AG04449 (cell line): ENCODE measurements around the gene NIF3L1.

Source experiments
- CTCF ChIA-PET: fragments of 350-600 bp; formaldehyde crosslinking; extraction: SDS; loops from one replicate; lab custom pipeline; 2021; ENCODE audit warnings: antibody characterized with exemption; lab: Yijun Ruan, JAX
- POLR2A ChIA-PET: fragments of 400-600, 350-600 bp; formaldehyde crosslinking; extraction: SDS; loops from one replicate; lab custom pipeline; 2020; ENCODE audit warnings: antibody characterized with exemption, inconsistent platforms; lab: Yijun Ruan, JAX
- DNase-seq: peaks from one replicate; pipeline ENCODE4 v3.0.0-alpha.2; 2010; ENCODE audit warnings: low read depth, low spot score
- H3K4me3 ChIP-seq: 2 replicates; pipeline ENCODE4 v1.5.1; 2011; ENCODE audit warnings: low read depth, mild to moderate bottlenecking, control low read depth, low read length
- TF ChIP-seq, protein P1 (sequence below): IDR thresholded peaks from one replicate; pipeline ENCODE4 v1.5.1; 2011; ENCODE audit warnings: mild to moderate bottlenecking, moderate library complexity, low read length, control low read depth, inconsistent platforms; ENCODE audit not compliant: insufficient read depth; ENCODE audit errors: missing control alignments

NIF3L1 gene

DNA sequence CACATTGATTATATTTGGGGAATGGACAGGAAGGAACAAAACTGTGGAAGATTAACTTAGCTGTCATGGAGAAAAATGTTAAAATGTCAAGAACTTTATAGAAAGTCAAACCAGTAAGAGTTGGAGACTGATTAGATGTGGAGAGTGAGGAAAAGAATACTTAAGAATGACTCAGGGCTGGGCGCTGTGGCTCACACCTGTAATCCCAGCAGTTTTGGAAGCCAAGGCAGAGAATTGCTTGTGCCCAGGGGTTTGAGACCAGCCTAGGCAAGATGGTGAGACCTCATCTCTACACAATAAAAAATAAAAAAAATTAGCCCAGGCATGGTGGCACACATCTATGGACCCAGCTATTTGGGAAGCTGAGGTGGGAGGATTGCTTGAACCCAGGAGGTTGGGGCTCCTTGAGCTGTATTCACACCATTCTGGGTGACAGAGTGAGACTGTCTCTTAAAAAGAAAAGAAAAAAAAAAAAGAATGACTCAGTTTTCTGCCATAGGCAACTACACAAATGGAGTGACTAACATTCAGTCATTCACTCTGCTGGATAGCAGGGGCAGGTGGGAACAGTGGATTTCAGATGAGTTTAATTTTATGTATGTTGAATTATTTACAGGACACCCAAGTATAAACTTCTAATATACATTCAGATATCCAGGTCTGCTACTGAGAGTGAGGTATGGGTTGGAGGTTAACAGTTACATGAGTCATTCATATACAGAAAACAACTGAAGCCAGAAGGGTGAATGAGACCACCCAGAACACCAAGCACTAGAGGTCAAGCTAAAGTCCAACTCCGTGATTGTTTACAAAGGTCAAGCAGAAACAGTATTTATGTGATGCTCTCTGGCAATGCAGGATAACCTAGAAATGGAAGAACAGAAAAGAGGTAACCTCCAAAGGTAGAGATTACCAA is 40.4 kb downstream of the NIF3L1 start:
- ChIA-PET CTCF (interaction anchor here (0.7 to 1.9 kb wide), 4 partner anchors 10 to 140 kb away, joined by 3 to 6 read pairs (median 4); no protein-coding TSS in a partner anchor), POLR2A (no interaction called here)
- TF ChIP-seq, protein P1, sequence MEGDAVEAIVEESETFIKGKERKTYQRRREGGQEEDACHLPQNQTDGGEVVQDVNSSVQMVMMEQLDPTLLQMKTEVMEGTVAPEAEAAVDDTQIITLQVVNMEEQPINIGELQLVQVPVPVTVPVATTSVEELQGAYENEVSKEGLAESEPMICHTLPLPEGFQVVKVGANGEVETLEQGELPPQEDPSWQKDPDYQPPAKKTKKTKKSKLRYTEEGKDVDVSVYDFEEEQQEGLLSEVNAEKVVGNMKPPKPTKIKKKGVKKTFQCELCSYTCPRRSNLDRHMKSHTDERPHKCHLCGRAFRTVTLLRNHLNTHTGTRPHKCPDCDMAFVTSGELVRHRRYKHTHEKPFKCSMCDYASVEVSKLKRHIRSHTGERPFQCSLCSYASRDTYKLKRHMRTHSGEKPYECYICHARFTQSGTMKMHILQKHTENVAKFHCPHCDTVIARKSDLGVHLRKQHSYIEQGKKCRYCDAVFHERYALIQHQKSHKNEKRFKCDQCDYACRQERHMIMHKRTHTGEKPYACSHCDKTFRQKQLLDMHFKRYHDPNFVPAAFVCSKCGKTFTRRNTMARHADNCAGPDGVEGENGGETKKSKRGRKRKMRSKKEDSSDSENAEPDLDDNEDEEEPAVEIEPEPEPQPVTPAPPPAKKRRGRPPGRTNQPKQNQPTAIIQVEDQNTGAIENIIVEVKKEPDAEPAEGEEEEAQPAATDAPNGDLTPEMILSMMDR, result no peak
- H3K4me3 ChIP-seq, result no peak overlapping the region
- DNase-seq, result no peak

DNA sequence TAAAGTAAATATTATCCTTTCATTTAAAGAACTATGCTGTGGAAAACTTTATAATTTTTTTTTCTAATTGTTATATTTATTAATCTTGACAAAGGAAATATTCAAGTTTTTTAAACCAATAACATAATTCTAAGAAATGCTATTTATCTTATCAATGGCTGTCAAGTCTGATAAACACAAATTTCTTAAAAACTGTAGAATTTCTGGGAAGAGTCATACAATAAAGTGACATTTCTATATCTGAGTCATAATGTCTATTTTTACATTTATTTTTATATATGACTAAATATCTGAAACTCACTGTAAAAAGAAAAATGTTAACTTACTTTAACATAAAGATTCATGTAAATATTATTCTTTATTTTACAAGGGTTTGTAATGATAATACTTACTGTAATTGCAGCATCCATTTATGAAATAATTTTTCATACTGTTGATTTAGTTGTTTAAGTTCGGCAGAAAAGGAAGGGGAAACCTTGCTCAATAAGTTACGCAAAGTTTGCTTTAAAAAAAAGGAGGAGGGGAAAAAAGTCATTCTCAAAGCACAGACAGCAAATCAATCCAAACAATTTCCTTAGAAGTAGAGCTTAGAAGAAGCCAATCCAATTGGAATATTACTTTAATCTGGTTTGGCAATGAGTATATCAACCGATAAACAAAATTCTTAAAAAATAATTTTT is 41.9 kb downstream of the NIF3L1 start:
- CTCF ChIA-PET, result interaction anchor here (0.7 kb wide), 1 partner anchor 25 kb away, joined by 4 read pairs; no protein-coding TSS in a partner anchor
- H3K4me3 ChIP-seq, result no peak overlapping the region
- no peak for DNase-seq
- POLR2A ChIA-PET, result no interaction called here
- TF ChIP-seq, protein P1, result no peak

DNA sequence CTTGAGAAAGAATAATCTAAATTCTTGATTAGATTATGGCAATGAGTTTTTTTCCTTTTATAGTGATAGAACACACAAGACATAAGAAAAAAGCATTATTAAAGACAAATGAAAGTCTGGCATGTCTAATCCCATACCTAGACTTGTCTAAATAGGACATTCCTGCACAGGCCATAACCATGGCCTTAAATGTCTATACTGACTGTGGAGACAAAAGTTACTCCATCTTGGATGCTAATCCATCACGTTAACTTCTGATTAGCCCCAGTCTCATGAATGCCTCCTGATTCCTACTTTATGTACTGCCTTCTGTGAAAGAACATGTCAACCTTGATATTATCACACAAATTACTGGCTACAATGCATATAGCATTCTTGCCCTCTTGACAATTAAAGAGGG is 50.7 kb downstream of the NIF3L1 start:
- TF ChIP-seq, protein P1, result no peak
- ChIA-PET POLR2A (no interaction called here), CTCF (interaction anchor here (1.0 to 1.7 kb wide), 2 partner anchors 23 to 34 kb away, joined by 4 to 5 read pairs; no protein-coding TSS in a partner anchor)
- H3K4me3 ChIP-seq, result no peak overlapping the region
- no peak for DNase-seq

DNA sequence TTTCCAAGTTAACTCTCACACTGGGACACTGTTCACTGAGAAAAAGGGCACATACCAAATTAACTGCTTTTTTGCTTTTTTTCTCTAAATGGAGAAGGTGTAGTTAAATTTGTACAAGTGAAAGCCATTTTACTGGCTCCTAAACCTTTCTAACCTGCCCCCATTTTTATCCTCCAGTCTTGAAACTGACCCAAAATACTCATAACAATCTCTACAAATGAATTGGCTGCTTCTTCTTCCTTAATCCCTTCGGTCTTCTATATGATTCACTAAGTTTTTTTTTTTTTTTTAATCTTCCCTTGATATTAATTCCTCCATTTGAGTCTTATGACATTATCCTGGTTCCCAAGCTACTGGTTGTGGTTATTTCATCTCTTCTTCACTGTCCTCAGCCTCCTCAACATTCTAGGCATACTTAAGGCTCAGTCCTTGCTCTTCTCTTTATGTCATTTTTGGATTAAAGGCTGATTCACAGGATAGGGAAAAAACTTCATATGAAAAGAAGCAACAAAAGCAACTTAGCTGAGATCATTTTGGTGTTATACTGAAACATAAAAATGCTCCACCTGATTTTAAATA is 54.4 kb downstream of the NIF3L1 start:
- TF ChIP-seq, protein P1, result no peak
- no peak overlapping the region for H3K4me3 ChIP-seq
- CTCF ChIA-PET, result interaction anchor here (1.2 to 1.8 kb wide), 3 partner anchors 14 to 126 kb away, joined by 3 to 11 read pairs (median 4); no protein-coding TSS in a partner anchor
- POLR2A ChIA-PET, result no interaction called here
- no peak for DNase-seq

DNA sequence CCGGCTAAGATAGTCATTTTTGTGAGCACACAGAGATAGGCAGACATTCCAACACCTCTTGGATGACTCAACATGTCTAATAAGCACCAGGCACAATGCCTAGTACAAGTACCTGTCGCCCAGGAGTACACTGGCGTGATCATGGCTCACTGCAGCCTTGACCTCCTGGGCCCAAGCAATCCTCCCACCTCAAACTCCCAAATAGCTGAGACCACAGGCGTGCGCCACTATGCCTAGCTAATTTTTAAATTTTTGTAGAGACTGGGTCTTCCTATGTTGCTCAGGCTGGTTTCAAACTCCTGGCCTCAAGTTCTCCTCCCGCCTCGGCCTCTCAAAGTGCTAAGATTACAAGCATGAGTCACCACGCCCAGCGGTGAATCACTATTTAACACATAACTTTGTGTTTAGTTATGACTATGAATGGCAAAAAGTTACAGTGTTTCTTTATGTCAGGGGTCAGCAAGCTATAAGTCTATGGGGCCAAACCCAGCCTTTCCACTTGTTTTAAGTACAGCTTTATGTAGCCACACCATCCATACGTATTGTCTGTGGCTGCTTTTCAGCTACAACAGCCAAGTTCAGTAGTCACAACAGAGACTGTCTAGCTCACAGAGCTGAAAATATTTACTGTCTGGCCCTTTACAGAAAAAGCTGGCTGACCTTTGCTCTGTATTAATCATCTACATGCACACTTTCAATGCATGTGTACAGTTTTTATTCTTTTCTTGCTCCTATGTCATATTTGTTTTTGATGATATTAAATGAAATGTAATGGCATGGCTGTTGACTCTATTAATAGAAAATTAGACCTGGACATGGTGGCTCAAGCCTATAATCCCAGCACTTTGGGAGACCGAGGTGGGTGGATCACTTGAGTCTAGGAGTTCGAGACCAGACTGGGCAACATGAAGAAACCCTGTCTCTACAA is 55.6 kb downstream of the NIF3L1 start:
- POLR2A ChIA-PET, result no interaction called here
- no peak overlapping the region for H3K4me3 ChIP-seq
- CTCF ChIA-PET, result interaction anchor here (0.8 to 2.3 kb wide), 10 partner anchors 10 to 233 kb away, joined by 3 to 11 read pairs (median 4); partner anchors contain the start of gene ORC2
- peak; percentile 72 for DNase-seq
- TF ChIP-seq, protein P1, result no peak
